NCI-H187 treated with DMSO at 0.1 percent for 48 hours (cell line): ENCODE results near the gene TOB1.
"Not testable (repeated sequence)": the region's sequence is repeated elsewhere in the genome, so short reads cannot be mapped to it uniquely, and the experiment has no call there.

Experiments
- DNase-seq: peaks from one replicate; lab custom pipeline; 2025; lab: John Stamatoyannopoulos, UW

Gene TOB1

GRCh38 chr17:50898369-50899004 lies 32.3 kb upstream of the TOB1 start:
- DNase-seq, result no peak

DNA sequence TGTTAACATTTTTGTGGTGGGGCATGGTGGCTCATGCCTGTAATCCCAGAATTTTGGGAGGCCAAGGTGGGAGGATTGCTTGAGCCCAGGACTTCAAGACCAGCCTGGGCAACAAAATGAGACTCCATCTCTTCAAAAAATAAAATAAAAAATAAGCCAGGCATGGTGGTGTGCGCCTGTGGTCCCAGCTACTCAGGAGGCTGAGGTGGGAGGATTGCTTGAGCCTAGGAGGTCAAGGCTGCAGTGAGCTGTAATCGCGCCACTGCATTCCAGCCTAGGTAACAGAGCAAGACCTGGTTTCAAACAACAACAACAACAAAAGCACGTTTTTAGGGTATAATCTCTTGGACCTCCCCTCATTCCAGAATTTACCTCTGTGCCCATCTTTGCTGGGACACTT lies 28.4 kb upstream of the TOB1 start:
- not testable (repeated sequence) for DNase-seq

GRCh38 chr17:50893183-50893993 lies 27.2 kb upstream of the TOB1 start:
- DNase-seq, result no peak

- no peak for DNase-seq
These were observed 26.1 kb upstream of the TOB1 start for GRCh38 chr17:50892101-50892776.

GRCh38 chr17:50891577-50891989 lies 25.4 kb upstream of the TOB1 start:
- no peak for DNase-seq

DNA sequence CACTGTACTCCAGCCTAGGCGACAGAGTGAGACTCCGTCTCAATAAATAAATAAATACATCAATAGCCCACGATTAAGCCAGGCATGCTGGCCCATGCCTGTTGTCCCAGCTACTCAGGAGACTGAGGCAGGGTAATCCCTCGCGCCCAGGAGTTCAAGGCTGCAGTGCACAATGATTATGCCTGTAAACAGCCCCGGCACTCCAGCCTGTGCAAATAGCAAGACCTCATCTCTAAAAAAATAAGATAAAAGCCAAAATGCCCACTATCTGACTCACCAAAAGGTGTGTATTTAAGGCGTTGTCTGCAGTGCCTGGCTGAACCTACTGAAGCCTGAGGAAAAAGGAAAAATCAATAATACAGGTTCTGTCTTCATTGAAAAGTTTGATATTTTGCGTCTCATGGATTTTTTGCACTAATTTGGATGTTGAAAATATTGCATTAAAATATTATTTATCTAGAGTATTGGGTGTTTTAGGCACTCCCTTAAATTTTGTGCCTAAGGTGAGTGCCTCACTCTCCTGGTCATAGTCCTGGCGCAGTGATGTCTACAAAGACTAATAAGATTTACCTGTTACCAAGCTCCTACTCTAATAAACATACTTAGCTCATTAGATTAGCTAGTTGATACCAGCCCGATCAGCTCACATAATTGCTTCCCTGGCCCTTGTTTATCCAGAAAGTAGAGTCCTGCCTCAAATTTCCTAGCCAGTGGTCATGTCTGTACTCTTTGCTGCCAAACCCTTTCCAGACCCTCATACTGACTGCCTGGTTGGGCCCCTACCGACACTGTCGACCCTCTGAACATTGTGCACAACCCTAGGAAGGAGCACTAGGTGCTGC lies 24.7 kb upstream of the TOB1 start:
- DNase-seq, result no peak

DNA sequence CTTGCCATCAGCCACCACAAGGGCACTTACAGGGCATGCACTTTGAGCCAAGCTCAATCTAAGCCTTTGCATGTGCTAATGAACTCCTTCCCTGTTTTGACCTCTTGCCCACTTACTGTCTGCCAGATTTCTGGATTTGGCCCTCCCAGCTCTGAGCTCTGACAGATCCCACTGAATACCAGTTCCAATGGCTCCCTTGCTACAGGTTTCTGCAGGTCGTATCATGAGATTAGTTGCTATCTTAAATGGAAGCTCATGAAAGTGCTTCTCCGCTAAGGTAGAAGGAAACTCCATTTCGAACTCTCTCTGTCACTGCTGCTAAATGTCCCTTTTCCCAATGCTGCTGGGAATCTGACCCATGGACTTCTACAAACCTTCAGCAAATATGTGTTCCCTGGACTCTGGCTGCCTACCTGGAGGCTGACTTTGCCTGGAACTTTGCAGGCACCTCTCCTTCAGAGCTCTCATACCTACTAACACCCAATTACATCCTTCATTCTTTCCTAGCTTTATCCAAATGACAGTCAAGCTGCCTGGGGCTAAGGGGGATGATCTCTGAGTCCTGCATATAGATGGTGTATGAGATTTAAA lies 23.5 kb upstream of the TOB1 start:
- no peak for DNase-seq

DNA sequence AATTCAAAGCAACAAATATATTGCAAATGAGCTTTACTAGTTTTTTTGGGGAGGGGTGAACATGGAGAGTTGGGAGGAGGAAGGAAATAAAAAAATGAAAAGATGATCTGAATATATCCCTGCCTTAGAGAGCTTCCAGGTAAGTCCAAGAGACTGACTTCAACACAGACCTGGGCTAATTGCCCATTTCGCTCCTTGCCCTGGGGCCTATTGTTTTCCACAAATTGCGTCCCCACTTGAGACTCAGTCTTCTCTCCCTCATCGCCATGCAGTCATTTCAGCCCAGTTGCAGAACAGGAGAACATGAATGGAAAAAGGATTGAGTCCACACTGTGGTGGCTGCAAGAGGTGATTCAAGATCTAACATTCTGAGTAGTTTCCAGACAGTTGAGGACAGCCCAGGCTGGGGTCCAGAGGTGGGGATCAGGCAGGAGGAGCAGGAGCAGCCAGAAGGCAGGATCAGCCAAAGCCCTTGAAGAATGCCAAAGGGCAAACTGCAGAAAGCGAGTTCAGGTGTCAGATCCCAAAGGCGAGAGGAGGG lies 21.6 kb upstream of the TOB1 start:
- no peak for DNase-seq

DNA sequence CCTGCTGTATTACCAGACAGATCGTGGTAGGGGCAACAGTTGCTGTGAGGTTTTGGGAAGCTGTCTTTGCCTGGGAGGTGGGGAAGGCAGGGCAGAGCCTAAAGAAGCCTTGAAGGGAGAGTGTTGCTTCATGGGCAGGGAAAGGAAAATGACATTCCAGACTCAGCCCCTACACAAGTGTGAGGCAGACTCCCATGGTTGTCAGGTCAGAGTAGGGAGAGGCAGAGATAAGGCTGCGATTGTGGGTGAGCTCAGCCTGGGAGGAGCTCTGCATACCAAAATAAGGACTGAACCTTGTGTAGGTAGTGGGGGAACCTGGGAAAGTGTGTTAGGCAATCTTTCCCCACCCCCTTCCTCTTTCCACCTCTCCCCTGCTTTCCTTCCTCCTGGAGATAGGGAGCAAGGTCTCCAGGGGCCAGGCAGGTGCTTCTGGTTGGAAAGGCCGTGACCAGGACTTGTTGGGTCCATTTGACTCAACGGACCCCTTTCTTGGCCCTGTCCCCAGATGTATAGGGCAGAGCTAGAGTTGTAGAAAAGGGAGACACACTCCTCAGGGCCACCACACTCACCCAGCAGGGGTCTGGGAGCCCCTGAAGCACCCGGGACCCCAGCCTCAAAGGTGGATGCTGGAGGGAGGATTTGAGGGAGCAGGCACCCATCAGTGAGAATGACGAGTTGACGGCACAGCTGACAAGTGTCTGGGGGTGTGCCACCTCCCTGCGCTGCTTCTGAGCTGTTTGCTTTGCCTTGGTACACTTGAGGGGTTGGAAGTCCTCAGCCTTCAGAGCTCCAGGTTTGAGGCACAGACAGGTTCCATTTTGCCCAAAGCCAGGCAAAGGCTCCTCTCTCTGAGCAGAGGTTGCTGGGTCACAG lies 18.5 kb upstream of the TOB1 start:
- DNase-seq, result no peak

DNA sequence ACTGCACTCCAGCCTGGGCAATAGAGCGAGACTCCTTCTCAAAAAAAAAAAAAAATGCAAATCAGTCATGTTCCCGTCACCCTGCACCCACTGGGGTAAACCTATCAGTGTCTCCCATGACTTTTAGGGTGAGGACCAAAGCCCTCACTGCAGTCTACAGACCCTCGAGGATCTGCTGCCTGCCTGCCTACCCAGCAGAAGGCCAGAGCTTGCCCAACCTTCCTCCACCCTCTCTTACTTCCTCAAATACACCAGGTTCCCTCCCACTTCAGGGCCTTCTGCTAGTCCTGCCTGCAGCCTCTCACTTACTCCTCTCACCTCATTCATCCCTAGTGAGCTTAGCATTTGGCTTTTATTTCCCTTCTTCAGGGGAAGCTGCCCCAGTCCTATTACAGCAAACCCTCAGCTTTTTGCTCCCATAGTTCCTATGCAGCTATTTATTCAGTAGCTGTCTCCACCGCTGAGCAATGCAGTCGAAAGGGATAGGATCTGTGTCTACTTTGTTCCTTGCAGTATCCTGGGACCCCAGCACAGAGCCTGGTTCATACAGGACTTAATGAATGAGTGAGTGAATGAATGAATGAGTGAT lies 17.8 kb upstream of the TOB1 start:
- no peak for DNase-seq

DNA sequence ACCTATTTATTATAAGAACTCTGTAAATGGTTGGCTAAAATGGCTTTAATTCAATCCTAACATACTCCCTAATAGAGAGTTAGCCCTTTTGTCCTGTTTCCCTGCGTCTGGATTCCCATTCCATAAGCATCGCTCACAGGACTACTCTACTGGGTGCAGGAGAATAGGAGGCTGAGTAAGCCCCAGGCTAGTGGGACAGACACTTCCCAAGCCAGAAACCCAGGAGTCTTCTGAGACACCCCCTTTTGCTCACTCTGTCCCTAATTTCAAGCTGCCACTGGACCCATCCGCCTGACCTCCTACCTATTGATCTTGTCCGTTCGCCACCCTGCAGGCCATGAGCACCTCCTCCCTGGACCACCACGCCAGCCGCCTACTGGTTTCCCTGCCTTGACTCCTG lies 16.7 kb upstream of the TOB1 start:
- DNase-seq, result no peak

DNA sequence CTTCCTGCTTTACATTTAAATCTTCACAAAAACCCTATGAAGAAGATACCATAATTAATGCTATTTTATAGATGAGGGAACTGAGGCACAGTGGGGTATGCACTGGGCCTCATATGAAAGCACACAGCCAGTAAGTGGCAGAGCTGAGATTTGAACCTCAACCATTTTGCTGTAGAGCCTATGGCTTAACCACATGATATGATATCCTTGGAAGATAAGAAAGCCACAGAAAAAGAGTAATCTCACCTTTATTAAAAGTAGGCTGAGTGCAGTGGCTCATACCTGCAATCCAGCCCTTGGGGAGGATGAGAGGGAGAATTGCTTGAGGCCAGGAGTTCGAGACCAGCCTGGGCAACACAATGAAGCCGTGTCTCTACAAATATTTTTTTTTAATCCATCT lies 15.0 kb upstream of the TOB1 start:
- DNase-seq, result no peak

DNA sequence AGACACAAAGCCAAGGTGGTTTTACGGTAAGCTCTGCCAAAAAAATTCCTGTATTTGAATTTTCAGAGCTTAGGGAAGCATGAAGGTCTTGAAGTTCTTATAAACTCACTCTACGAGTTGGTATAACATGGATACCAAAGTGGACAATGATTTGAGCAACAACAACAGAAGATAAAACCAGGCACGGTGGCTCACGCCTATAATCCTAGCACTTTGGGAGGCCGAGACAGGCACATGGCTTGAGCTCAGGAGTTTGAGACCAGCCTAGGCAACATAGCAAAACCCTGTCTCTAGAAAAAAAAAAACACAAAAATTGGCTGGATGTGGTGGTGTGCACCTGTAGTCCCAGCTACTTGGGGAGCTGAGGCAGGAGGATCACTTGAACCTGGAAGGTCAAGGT lies 12.9 kb upstream of the TOB1 start:
- no peak for DNase-seq

- no peak for DNase-seq
These were observed 11.7 kb upstream of the TOB1 start for GRCh38 chr17:50877838-50878237.

DNA sequence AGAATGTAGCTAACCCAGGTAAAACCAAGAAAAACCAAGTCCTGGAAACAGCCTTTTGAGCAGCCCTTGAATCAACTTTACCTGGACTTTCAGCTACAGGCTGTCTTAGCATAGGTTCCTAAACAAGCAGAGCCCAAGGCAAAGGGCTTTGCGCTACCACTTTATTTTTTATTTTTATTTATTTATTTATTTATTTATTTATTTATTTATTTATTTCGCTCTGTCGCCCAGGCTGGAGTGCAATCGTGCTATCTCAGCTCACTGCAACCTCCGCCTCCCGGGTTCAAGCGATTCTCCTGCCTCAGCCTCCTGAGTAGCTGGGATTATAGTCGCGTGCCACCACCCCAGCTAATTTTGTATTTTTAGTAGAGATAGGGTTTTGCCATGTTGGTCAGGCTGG lies 10.9 kb upstream of the TOB1 start:
- DNase-seq, result not testable (repeated sequence)

- DNase-seq, result no peak
These were observed 8.9 kb upstream of the TOB1 start for GRCh38 chr17:50875074-50875473.

GRCh38 chr17:50872710-50873424 lies 6.7 kb upstream of the TOB1 start:
- no peak for DNase-seq

GRCh38 chr17:50871898-50872297 lies 5.7 kb upstream of the TOB1 start:
- DNase-seq, result no peak

GRCh38 chr17:50871364-50871763 lies 5.2 kb upstream of the TOB1 start:
- DNase-seq, result no peak

DNA sequence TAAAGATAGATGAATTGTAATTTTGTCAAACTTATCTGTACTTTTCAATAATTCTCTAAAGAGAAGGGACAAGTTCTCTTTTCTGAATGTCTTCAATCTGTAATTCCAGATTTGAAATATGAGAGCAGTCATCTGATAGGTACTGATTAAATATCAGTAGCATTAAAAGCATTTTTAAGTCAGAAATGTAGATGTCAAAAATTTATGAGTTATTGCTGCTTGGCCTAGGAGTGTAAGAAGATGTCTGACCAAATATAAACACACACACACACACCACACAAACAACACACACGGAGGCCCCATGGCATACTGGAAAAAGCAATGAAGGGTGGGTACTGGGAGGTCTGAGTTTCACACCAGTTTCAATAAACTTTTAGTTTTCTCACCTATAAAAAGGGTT lies 2.4 kb upstream of the TOB1 start:
- no peak for DNase-seq
